Muscle of arm (tissue), 12 donors: ENCODE measurements around the gene HDGF. TPM values are rescaled to one million over a fixed set of nuclear protein-coding genes. Genes with fewer than 3 reads are reported as not detected.
A peak's percentile ranks its signal among the peaks of the same experiment; 100 is the strongest.

Experiments
- DNase-seq: peaks from one replicate; pipeline ENCODE4 v3.0.0-alpha.2; 2013
- polyA plus RNA-seq, 12 donors: library from polyadenylated mRNA; unstranded; fragments of 120-200 nt; gene quantifications; one replicate each; pipeline ENCODE4 v1.2.1, GENCODE V29; 2013; ENCODE audit not compliant: insufficient read length in 12 of 12

The HDGF gene
- polyA plus RNA-seq, 12 donors, result 134 to 205 (median 142) TPM; not detected in 1

DNA sequence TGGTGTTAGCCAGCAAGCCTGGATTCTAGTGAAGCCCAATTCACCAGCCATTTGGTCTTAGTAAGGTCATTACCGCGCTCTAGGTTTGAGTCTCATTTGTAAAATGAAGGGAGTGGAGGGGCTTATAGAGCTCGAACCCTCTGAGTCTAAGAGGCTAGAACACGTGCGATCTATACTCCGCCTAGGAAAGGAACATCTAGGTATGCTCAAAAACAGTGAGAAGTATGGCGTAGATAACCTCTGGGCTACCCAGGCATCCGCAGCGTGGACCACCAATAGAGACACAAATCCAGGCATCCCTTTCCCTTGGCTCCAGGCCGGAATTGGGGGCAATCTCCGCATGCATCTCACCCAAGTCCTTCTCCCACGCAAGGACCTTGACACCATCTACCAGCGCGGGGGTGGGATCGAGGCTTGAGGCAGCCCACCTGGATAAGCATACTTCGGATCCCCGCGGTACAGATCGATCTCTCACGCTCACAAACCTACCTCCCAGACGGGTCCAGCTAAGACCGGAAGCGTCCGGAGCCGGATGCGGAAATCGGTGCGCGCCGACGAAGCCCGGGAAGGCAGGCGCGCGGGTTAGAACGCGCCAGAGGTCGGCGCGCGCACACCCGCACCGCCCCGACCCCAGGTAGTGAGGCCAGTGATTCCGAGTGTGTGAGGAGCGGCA is 23.4 kb downstream of the HDGF start, which contains the start of gene METTL25B:
METTL25B (plus strand) TSS at position 544 of the 673 bp plus-strand sequence. CDS start 636 bp downstream, outside the sequence.
- no peak for DNase-seq

DNA sequence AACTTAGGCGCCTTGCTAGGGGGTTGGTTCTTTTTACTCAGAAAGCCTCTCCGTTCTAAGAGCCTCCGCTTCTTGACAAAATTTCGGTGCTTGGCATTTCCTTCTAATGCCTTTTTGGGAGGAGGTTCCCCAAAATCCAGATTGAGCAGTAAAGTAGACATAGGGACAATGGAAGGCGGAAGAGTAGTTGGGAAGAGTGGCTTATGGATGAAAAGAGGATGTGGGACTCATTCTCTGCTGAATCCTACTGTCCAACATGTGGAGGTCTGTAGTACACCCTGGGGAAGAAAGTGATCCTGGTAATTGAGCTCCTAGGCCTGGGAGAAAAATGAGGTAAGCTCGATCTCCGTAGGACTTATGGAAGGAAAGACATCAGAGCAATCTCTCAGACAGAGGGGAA is 24.0 kb downstream of the HDGF start:
- DNase-seq, result no peak

DNA sequence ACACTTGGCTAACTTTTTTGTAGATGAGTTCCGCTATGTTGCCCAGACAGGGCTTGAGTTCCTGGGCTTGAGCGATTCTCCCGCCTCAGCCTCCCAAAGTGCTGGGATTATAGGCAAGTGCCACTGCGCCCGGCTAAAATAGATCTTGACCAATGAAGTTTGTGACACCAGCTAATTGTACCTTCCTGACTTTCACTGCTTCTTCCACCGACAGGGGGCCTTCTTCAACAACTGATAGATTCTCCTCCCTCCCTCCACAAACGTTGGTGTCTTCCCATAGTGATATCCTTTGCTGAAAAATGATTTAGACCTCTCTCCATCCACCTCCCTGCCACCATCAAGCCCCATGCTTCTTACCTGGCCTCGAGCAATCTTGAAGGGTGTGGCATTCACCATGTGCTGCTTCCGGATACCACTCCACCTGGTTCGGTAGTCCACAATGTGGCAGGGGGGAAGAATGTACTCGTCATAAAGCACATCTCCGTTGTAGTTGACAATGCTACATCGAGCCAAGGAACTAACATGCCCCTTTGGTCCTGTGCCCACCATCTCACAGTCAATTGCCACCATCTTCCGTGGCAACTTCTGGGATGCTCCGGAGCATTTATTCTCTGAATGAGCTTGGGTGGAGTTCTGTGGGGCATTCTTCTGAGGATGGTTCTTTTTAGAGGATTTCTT is 24.8 kb downstream of the HDGF start:
- DNase-seq, result no peak

DNA sequence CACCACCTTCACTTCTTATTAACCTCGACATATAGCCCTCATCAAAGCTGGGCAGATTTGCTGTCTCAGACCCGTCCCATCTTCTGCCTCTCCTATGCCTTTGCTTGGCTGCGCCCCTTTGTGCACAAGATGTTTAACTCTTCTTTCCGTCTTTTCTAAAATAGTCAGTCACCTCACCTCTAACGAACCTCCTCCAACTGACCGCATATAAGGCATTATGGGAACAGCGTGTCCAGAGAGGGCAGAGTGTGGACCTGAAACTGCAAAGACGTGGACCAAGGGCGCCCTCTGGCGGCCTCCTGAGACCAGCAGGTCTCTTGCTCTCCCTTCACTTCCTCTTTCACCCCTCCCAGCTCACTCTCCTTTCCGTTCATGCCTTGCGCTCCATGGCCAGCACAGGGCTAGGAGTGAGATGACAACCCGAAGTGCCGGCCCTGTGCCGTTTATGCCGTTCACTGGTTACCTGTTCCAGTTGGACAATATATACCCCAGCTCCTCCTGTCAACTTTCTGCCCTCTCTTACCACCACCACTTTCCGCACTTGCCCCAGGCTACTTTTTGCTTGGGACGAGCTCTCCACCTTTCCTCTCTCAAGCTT is 25.7 kb downstream of the HDGF start:
- peak; percentile 94 for DNase-seq

DNA sequence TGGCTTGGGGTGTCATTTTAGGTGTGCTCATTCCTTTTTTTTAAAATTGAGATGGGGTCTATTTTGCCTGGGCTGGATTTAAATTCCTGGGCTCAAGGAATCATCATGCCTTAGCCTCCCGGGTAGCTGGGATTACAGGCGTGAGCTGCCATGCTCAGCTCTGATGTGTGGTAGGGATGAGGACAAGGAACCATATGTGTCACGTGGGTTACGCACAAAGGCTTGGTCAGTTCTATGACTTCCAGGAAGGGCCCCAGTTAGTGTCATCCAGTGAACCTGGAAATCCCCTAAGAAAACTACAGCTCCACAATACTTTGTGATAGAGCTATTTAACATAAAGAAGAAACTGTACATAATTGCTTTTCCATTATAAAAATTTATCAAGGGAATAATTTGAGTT is 29.9 kb downstream of the HDGF start:
- no peak for DNase-seq

DNA sequence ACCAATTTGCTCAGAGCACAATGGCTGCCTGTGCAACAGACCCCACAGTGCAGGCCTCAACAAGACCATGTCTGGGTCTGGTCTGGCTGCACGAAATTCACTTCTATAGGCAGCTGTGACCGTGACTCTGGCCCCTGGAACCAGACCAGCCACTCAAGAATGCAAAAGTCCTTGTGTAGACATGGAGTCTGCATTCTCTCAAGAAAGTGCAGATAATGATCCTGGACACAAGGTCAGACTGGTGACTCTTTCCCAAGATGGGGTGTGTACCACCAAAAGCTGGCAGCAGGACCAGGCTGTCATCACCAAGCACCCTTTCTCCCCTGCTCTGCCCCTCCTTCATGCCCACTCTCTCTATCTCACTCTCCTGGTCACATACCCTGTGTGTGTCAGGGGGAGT is 30.3 kb downstream of the HDGF start:
- no peak for DNase-seq

DNA sequence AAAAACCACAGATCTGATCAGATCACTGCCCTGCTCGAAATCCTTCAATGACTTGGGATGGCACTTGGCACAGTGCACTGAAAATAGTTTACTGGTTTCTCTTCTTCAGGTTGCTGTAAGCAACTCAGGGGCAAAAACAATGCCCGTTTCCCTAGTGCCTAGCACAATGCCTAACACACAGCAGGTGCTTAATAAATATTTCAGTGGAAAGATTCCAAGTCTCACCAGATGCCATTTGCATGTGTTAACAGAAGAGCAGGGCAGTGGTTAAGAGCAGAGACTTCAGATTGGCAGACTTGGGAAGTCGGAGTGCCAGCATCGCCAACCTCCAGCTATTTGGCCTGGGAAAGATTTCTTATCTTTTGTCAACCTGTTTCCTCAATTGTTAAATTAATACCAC is 34.1 kb downstream of the HDGF start:
- DNase-seq, result no peak

DNA sequence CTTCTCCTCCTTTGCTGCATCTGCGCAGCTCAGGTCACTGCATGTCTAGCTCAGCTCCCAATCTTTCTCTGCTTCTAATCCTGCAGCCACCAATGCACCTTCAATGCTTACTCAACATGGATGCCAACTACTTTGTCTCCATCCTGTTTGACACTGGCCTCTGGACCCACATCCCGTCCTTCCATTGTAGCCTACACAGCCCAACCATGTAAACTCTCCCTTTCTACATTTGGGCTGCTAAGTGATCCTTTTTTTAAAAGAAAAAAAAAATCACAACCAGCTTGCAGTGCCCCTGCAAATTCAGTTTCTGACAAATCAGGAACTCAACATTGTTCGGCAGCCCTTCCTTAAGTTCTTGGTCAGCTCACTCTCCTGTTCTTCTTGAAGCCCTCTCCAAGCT is 36.6 kb downstream of the HDGF start:
- no peak for DNase-seq

DNA sequence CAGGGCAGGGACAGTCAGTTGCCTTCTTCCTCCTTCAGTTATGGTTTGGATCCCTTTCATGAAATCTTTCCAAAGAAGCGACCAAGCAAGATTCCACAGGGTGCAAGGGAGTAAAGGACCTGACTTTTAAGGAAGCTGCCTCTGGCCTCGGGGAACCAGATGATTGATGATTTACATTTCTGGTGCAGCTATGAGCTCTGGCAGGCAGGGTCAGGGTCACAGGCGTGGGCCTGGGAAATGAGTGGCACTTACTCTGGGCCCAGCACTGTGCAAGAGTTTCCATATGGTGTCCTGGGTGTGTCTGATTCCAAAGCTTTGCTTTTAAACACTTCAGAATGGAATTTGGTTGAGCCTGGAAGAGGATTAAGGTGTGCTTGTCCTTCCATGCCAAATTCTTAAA is 38.8 kb downstream of the HDGF start:
- DNase-seq, result no peak

DNA sequence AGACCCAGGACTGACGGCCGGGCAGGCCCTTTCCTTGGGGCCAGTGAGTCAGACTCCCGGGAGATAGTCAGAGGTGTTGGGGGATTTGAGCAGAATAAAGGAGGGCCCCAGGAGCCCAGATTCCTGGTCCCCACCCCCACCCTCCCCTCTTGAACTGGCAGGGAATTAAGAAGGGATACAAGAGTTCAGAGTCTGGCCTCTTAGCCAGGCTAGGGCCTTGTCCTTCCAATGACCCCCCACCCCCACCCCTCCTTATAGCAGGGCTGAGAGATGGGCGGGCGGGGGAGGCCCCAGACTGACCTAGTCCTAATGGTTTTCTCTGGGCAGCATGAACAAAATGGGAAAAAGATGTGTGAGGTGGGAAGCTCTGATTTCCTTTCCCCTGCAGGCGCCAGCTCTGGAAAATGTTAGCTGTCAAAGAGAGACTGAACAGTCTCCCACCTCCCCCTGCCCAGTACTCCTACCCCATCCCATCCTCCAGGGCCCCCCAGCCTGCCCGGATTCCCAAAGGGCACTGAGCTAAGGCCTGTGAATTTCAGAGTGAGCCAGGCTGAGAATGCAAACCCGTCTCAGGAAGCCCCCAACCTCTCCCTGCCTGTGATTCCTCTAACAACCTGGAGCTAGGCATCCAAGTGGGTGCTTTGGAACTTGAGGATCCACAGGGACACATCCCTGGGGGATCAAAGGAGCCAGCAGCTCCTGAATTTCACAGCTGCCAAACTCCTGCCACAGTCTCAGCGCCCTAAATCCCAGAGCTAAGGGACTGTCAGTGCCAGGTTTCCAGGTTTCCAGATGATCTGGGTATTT is 40.3 kb downstream of the HDGF start:
- no peak for DNase-seq

DNA sequence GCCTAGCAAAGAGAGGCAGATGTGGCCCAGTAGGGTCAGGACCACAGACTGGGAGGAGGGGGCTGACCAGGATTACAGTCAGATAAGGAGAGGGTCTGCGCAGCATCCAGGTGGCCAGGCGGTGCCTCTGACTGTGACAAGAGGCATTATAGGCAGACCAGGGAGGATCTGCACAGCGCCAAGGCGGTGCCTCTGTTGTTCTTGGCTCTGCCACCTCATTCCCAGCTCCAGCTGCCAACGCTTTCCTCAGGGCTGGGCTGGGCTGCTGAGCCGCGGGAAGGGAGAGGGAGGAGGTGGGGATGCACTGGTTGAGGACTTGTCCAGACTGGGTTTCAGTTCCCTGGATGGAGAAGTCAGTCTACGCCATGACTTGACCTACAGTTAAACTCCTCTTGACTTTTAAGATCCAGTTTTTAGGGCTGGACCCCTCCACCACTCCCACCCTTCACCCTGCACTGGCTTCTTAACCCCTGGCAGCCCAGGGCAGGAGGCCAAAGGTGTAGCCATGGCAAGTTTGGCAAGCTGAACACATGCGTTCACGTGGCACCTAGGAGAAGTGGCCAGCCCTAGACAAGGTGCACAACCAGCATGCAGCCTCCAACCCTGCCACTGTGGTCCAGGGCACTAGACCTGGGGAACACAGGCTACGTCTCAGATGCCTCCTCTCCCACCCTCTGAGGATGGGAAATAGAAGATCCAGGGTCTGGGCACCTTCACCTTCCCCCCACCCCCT is 41.6 kb downstream of the HDGF start:
- DNase-seq, result no peak

DNA sequence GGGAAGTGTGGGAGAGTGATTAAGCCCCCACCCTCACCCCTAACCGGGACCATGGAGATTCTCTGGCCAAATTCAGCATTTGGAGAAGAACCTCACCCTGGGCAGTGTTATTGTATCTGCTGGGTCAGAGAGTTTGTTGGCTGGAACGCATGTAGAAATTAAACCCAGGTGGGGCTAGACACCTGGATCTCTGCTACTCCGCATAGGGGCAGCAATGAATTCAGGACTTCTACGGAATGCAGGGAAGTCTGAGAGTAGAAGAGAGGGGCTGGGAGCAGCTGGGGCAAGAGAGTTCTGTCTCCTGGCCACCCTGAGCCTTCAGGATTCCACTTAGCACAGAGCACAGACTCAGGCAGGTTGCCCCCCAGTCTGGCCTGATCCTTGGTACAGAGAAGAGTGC is 42.4 kb downstream of the HDGF start:
- no peak for DNase-seq

DNA sequence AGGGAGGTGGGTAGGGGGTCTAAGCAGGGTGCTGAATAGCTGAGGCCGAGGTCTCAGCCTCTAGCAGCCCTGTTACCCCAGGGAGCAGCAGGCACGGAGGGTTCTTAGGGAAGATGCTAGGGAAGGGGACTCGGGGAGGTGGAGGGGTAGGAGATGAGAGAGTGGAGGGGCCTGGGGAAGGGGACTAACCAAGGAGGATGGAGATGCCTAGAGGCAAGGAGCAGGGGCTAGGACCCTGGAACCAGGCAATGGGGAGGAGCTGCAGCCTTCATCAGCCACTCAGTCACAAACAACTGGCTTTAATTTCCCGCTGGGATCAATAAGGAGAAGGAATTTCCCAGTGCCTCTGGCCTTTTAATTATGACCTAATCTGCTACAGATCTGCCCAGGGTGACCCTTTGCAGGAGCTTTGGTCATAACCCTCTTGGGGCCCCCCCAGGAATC is 43.2 kb downstream of the HDGF start:
- no peak for DNase-seq

DNA sequence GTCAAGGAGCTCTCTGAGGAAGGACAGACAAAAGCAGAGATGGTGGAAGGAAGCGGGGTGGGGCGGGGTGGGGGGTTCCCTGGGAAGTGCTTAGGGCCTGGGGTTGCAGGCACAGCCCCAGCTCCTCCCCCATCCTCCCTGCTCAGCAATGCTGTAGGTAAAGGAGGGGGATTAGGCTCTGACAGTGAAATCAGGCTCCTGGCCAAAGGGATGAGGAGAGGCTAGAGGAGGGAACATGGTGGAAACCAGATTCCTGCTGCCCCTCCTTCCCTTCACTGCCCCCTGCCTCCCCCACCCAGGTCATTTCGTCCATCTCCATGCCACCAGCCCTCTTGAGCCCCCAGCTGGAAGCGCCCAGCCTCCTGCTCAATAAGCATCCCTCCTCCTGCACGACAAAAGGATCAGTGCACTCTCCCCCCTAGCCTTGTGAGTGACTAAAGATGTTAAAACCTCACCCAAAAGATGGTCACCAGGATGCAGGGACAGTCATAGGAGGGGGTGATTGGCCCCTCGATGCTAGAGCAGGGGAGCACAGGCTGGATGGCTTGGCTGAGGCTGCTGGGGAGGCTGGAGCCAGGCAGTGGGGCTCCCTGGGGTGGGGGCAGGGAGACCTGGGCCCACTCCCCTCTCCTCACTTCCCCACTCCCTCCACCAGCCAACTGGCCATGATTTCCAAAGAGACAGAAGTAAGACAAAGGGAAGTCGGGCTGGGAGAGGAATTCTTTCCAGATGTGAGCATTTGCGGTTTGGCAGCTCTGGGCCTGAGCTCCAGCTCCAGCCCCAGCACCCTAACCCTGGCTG is 43.9 kb downstream of the HDGF start:
- DNase-seq, result peak; percentile 80

DNA sequence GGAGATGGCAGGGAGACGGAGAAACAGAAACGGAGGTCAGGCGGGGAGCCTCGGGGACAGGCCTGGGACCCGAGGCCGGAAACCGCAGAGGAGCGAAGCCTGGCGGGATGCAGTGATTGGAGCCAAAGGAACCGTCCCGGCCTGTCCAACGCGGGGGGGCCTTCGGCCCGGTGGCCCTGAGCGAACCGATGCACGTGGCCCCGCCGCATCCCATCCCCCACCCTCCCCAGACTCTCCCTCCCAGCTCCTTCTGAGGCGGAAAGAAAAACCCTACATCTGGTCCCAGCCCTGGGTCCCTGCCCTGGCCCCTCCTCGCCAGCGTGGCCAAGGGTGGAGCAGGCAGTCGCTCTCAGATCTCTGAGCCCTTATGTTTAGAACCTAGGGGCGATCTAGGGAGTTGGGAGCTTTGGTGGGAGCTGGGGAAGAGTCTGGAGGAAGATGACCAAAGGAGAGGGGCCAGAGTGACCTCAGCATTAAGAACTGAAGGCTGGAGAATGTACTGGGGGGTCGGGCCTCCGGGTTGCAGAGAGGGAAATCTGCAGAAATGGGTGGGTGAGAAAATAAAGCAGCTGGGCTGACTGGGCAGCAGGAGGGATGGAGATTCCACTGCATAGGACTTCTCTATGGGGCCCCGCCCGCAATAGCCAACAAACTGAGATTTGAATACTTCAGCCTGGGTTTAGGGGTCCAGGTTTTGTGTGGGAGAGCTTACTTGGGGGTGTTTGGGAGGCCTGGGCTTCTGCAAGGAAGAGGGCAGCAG is 44.6 kb downstream of the HDGF start:
- DNase-seq, result peak; percentile 93

DNA sequence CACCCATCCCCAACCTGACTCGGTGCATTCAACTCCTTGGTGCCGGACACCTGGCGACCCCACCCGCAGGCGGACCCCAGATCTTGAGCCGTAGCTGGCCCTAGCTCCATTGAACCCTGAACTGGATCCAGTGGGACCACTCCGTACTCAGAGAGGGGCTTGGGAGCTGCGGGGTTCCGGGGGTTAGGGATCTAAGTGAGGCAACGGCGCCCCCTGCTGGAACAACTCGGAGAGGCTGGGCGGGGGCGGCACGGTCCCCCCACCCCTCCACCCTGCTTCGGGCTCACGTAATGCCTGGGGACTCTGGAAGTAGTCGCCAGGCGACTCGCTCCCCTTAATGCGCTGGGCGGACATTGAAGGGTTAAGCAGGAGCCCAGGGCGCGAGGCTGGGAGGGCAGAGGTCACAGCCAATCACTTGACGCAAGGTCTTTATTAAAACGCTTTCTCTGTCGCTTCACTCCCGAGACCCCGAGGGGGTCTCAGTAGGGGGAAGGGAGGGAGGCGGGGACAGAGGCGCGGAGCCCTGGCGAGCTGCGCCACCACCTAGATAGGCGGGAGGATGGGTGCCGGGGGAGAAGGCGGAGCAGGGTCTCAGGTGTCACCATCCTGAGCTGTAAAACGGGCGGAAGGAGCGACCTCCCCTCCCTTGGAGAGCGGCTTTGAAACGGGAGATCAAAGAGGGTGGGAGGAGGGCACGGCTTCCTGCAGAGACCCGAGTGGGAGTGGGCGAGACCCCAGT is 45.4 kb downstream of the HDGF start:
- DNase-seq, result peak; percentile 91

DNA sequence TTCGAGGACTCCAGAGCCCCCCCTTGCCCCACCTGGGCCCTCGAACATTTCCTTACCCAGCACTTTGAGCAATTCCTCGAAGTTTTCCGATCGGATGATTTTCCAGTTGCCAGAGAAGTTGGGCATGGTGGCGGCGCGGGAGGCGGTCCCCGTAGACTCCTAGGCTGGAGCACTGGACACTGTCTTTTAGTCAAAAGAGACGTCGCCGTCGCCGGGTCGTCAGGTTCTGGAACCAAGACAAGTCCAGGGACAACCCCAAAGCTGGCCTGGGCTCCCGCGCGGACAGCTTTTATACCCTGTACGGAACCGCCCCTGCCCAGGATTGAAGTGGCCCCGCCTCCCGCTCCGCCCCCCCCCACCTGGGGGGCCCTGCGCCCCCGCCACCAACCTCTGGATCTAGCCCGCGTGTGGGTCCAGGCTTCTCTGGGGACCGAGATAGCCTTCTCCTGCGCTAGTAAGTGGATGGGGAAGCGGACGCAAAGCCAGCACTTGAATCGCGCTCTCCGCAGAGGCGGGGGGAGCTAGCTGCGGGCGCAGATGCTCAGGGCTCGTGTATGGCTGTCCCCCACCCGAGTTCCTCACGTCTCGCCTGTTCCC is 46.1 kb downstream of the HDGF start, which contains the start of gene CRABP2:
CRABP2 (minus strand) TSS at position 263 of the 597 bp plus-strand sequence; CDS start at position 126, 137 bp downstream.
- DNase-seq, result peak; percentile 83

DNA sequence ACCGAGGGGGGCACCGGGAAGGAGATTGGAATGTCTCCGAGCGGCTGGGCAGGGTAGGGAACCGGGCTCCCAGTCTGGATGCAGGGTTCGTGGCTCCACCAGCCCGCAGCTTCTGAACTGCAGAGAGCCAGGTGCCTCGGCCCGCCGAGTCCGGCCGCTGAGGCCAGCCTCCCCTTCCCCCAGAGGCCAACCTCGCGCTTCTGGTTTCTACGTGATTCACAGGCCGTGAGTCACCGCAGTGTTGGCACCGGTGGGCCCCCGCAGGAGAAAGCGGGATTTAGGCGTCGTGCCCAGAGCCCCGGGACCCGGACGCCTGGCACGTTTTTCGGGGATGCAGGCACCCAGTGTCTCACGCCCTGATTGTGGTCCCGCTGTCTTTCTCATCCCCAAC is 46.5 kb downstream of the HDGF start:
- DNase-seq, result no peak
